Measurements from ENCODE around the gene SVEP1.

The SVEP1 gene

GRCh38 chr9:110356639-110357395 lies 222.7 kb downstream of the SVEP1 start:
- no peak for DNase-seq

- DNase-seq: no peak
These were observed 223.6 kb downstream of the SVEP1 start for GRCh38 chr9:110355911-110356310.

GRCh38 chr9:110351009-110351467 lies 228.5 kb downstream of the SVEP1 start:
- DNase-seq: no peak

- DNase-seq: no peak
These were observed 233.2 kb downstream of the SVEP1 start for GRCh38 chr9:110346325-110346724.

GRCh38 chr9:110344821-110345220 lies 234.7 kb downstream of the SVEP1 start:
- no peak for DNase-seq

- DNase-seq: no peak
These were observed 236.0 kb downstream of the SVEP1 start for GRCh38 chr9:110343551-110343950.

- DNase-seq: no peak
These were observed 239.2 kb downstream of the SVEP1 start for GRCh38 chr9:110340306-110340705.

- DNase-seq: no peak
These were observed 241.4 kb downstream of the SVEP1 start for GRCh38 chr9:110338143-110338542.

- DNase-seq: no peak
These were observed 241.8 kb downstream of the SVEP1 start, which contains the start of gene TXNDC8 for GRCh38 chr9:110337727-110338126. Gene TXNDC8 (minus strand): TSS chr9:110337863.

GRCh38 chr9:110336363-110336762 lies 243.2 kb downstream of the SVEP1 start:
- DNase-seq: no peak

GRCh38 chr9:110334871-110335270 lies 244.7 kb downstream of the SVEP1 start:
- DNase-seq: no peak

- no peak for DNase-seq
These were observed 245.4 kb downstream of the SVEP1 start for GRCh38 chr9:110334183-110334582.

- DNase-seq: no peak
These were observed 246.8 kb downstream of the SVEP1 start for GRCh38 chr9:110332766-110333165.

- no peak for DNase-seq
These were observed 248.9 kb downstream of the SVEP1 start for GRCh38 chr9:110330484-110331105.

- DNase-seq: no peak
These were observed 249.8 kb downstream of the SVEP1 start for GRCh38 chr9:110329639-110330230.

- no peak for DNase-seq
These were observed 250.8 kb downstream of the SVEP1 start for GRCh38 chr9:110328763-110329162.

GRCh38 chr9:110327716-110328115 lies 251.8 kb downstream of the SVEP1 start:
- no peak for DNase-seq

GRCh38 chr9:110323818-110324217 lies 255.7 kb downstream of the SVEP1 start:
- no peak for DNase-seq

GRCh38 chr9:110320651-110321445 lies 258.7 kb downstream of the SVEP1 start:
- no peak for DNase-seq

- no peak for DNase-seq
These were observed 259.6 kb downstream of the SVEP1 start for GRCh38 chr9:110319781-110320492.

- DNase-seq: no peak
These were observed 261.6 kb downstream of the SVEP1 start for GRCh38 chr9:110317911-110318310.

- DNase-seq: no peak
These were observed 263.1 kb downstream of the SVEP1 start for GRCh38 chr9:110316261-110317075.
